Adrenal gland (tissue), 12 donors: ENCODE data around the gene CFAP65. TPM values are rescaled to one million over a fixed set of nuclear protein-coding genes. Genes with fewer than 3 reads are reported as not detected.

Experiments
- DNase-seq, 7 donors: peaks; one replicate each; pipeline ENCODE4 v3.0.0-alpha.2; 2019 to 2020
- H3K27ac ChIP-seq, 5 donors: fragments of 200-600 bp; sonication (generic) in 4 of 5; 1 replicate in 3 of 5; 2 replicates in 2 of 5; pipeline versions ENCODE4 v1.5.1 to v1.8.0; 2016 to 2020; ENCODE audit warnings: mild to moderate bottlenecking in 1 of 5
- H3K27me3 ChIP-seq: fragments of 200-600 bp; 2 replicates; pipeline ENCODE4 v1.8.0; 2021
- H3K36me3 ChIP-seq, 2 donors: fragments of 200-600 bp; replicated peaks in 1 of 2; 1 replicate in 1 of 2; 2 replicates in 1 of 2; pipeline versions ENCODE4 v1.5.1 to v1.8.0; 2018 to 2022
- H3K4me1 ChIP-seq, 2 donors: fragments of 200-600 bp; replicated peaks in 1 of 2; 1 replicate in 1 of 2; 2 replicates in 1 of 2; pipeline versions ENCODE4 v1.5.1 to v1.8.0; 2018 to 2021
- H3K4me3 ChIP-seq, 4 donors: fragments of 200-600 bp; sonication (generic) in 3 of 4; one replicate each; pipeline ENCODE4 v1.5.1; 2016 to 2018
- H3K9me3 ChIP-seq, 3 donors: fragments of 200-600 bp; sonication (generic) in 1 of 3; replicated peaks in 1 of 3; 1 replicate in 2 of 3; 2 replicates in 1 of 3; pipeline versions ENCODE4 v1.5.1 to v1.8.0; 2016 to 2021
- POLR2A ChIP-seq, 2 donors: fragments of 450-650 bp; IDR thresholded peaks; one replicate each; pipeline ENCODE4 v1.6.1; 2017; ENCODE audit warnings: antibody characterized with exemption in 2 of 2, mild to moderate bottlenecking in 2 of 2, moderate library complexity in 1 of 2
- WGBS, 4 donors: extraction: QIAGEN DNeasy Blood & Tissue Kit in 2 of 4; methylation state at CpG; one replicate each; pipeline versions ENCODE4 v1.1.5 to v1.1.7; 2013 to 2017; 5-methylcytosine and 5-hydroxymethylcytosine counted together
- intact Hi-C, 2 donors: fragments of 100-400 bp; cut with DNase I; formaldehyde crosslinking; loops; one replicate each; pipeline versions ENCODE4 v1.14.1 to v1.15.0; 2022 to 2023
- polyA plus RNA-seq, 3 donors: library from polyadenylated mRNA; stranded (reverse); fragments of 200-250 nt in 2 of 3; fragments of 350-450 nt in 1 of 3; fragmentation: Illumina TruSeq in 1 of 3; extraction: RNeasy Lipid Tissue Mini Kit (QIAGEN cat#74804) in 1 of 3; gene quantifications; one replicate each; pipeline ENCODE4 v1.2.3, GENCODE V29; 2013 to 2014
- total RNA-seq, 9 donors: library from RNA; depleted of rRNA in 4 of 9; stranded (reverse); fragments of >200 nt in 4 of 9; fragments of 120-200 nt in 1 of 9; fragmentation: NEBNext Ultra II Directional in 1 of 9; extraction: Animal tissue kit (Norgen Biotek cat#: 25700) in 1 of 9; gene quantifications; one replicate each; pipeline versions ENCODE4 v1.1.0 to v1.2.4, GENCODE V29; 2013 to 2023
- TF ChIP-seq, protein P1 (sequence below), 6 experiments: fragments of 450-650 bp in 4 of 6; fragments of 200-600 bp in 2 of 6; sonication (generic) in 1 of 6; IDR thresholded peaks; 1 replicate in 5 of 6; 2 replicates in 1 of 6; pipeline versions ENCODE4 v1.5.1 to v1.8.0; 2016 to 2021; ENCODE audit warnings: antibody characterized with exemption in 6 of 6, mild to moderate bottlenecking in 2 of 6, moderate library complexity in 1 of 6
- donor health status: healthy with polysubstance abuse.
- donor health status: Bipolar disorder and iron deficiency.
- donor health status: DM: yes; HTN: yes; CAD: no.
- donor health status: DM: no; HTN: no; CAD: no.
- donor health status: DM: no; HTN: no; CAD: no.
- donor health status: DM: yes; HTN: yes; CAD: no.

Gene CFAP65
- total and polyA plus RNA-seq, 12 donors, result 0.04 to 0.16 (median 0.06) TPM; not detected in 7

- no peaks in the 10 kb centered on the region for H3K36me3 ChIP-seq
- H3K4me3 ChIP-seq, result no peak overlapping the region
- intact Hi-C loops, result no loop called here
- no peak for DNase-seq
- H3K27me3 ChIP-seq, result peaks cover 63% of the 10 kb centered on the region
- H3K27ac ChIP-seq, result peak overlapping the region in 1 of 5 donors; percentile 12
- no peaks in the 10 kb centered on the region for H3K9me3 ChIP-seq
- 7 to 12% (median 8%) methylated on average over 26 of the region's 26 CpGs for WGBS, 4 donors
- peaks cover 16% of the 10 kb centered on the region in 2 donors for H3K4me1 ChIP-seq
- TF ChIP-seq POLR2A (IDR thresholded peaks at IDR 0.05), result no peak
- TF ChIP-seq, protein P1, sequence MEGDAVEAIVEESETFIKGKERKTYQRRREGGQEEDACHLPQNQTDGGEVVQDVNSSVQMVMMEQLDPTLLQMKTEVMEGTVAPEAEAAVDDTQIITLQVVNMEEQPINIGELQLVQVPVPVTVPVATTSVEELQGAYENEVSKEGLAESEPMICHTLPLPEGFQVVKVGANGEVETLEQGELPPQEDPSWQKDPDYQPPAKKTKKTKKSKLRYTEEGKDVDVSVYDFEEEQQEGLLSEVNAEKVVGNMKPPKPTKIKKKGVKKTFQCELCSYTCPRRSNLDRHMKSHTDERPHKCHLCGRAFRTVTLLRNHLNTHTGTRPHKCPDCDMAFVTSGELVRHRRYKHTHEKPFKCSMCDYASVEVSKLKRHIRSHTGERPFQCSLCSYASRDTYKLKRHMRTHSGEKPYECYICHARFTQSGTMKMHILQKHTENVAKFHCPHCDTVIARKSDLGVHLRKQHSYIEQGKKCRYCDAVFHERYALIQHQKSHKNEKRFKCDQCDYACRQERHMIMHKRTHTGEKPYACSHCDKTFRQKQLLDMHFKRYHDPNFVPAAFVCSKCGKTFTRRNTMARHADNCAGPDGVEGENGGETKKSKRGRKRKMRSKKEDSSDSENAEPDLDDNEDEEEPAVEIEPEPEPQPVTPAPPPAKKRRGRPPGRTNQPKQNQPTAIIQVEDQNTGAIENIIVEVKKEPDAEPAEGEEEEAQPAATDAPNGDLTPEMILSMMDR (IDR thresholded peaks at IDR 0.05), result no peak
Observed at GRCh38 chr2:218980735-218981389, 60.5 kb downstream of the CFAP65 start.

DNA sequence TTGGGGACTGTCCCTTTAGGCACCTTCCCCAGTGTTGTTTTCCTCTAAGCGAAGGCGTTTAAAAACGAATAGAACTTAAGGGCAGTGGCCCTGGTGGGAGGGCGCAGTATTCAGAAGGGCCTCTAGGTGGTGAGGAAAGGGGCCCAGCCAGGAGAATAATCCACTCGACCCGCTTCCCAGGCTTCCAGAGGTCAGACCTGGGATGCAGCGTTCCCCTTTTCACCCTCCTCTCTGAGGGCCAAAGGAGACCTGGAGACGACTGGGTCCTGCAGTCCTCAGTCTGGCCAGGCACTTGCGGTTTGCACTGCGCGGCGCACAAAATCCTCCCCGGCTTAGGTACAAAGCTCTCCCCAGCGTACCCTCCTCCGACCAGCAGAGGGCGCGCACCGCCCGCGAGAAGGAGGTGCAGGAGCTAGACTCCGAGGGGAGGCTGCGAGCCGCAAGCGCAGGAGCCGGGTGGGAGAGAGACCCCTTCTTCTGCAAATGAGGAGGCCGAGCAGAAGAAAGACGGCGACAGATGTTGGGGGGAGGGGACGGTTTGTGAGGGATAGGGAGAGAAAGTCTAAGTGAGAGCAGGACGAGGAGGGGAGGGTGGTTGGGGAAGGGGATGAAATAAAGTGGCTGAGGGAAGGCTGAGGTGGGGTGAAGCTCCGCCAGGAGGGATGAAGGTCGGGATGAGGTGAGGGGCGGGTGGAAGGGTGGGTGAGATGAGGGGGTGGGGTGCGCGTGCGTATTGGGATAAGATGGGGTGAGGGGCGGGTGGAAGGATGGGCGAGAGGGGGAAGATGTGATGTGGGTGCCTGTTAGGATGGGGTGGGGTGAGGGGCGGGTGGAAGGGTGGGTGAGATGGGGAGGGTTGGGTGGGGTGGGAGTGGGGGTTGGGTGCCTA, 61.2 kb downstream of the CFAP65 start:
- H3K36me3 ChIP-seq, result no peaks in the 10 kb centered on the region
- intact Hi-C loops, result no loop called here
- no peaks in the 10 kb centered on the region for H3K9me3 ChIP-seq
- no peak overlapping the region for H3K27ac ChIP-seq
- H3K4me1 ChIP-seq, result peaks cover 16% of the 10 kb centered on the region in 2 donors
- H3K27me3 ChIP-seq, result peaks cover 56% of the 10 kb centered on the region
- WGBS, 4 donors, result 2 to 4% (median 3%) methylated on average over 4 to 39 of the region's 39 CpGs
- peak; percentile 79 to 93 (median 86) for DNase-seq
- TF ChIP-seq, protein P1 (IDR thresholded peaks at IDR 0.05), result peak; percentile 82 to 96 (median 89)
- TF ChIP-seq POLR2A (IDR thresholded peaks at IDR 0.05), result no peak
- H3K4me3 ChIP-seq, result no peak overlapping the region

DNA sequence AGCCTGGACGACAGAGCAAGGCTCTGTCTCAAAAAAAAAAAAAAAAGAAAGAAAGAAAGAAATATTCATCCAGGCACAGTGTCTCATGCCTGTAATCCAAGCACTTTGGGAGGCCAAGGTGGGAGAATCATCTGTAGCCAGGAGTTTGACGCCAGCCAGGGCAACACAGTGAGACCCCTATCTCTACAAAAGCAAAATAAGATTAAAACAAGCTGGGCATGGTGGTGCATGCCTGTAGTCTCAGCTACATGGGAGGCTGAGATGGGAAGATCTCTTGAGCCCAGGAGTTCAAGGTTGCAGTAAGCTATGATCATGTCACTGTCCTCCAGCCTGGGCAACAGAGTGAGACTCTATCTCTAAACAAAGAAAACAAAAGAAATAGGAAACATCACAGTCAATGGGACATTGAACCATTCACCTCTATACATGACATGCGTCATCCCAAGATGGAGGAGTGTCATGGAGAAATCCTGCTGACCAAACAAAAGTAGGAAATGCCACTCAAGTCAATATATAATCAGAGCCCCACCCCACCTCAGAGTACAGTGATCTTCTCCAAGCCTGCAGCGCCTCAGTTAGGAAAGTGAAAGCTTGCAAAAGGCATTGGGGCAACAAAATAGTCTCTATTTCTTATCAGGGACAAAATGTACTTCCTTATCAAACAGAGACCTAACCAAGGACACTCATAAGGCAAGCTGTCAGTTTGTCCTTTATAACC, 66.1 kb downstream of the CFAP65 start:
- WGBS, 4 donors, result 62 to 71% (median 66%) methylated on average over 4 of the region's 4 CpGs
- Histone ChIP-seq H3K36me3 (no peaks in the 10 kb centered on the region), H3K27ac (no peak overlapping the region), H3K4me1 (peaks cover 0 to 5% of the 10 kb centered on the region in 2 donors), H3K4me3 (no peak overlapping the region), H3K9me3 (no peaks in the 10 kb centered on the region), H3K27me3 (peaks cover 32% of the 10 kb centered on the region)
- intact Hi-C loops, result no loop called here
- TF ChIP-seq, protein P1 (IDR thresholded peaks at IDR 0.05), result no peak
- TF ChIP-seq POLR2A (IDR thresholded peaks at IDR 0.05), result no peak
- no peak for DNase-seq

DNA sequence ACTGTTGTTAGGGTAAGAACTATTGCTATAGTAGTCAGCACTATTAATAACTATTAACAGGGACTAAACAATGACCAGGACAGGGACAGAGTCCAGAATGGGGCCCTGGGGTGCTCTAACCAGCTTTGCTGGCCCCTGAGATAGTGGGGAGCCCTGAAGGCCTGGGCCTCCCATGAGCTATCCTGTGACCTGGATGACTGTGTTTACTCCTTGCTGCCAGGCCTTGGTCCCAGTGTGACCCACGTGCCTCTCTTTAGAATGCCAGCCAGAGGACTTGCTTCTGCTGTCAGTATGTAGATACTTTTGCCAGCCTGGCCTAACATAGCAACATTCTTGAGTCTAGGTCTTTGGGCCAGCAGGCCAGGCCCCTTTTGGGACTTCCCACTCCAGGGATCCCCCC, 70.4 kb downstream of the CFAP65 start:
- H3K27ac ChIP-seq, result no peak overlapping the region
- H3K4me1 ChIP-seq, result no peaks in the 10 kb centered on the region
- TF ChIP-seq POLR2A (IDR thresholded peaks at IDR 0.05), result no peak
- TF ChIP-seq, protein P1 (IDR thresholded peaks at IDR 0.05), result no peak
- intact Hi-C loops, result no loop called here
- no peaks in the 10 kb centered on the region for H3K9me3 ChIP-seq
- WGBS, 4 donors, result 14 to 38% methylated on average over 1 of the region's 1 CpG; no CpG with 5 or more reads in 2 of the 4 donors
- no peaks in the 10 kb centered on the region for H3K36me3 ChIP-seq
- no peak for DNase-seq
- H3K4me3 ChIP-seq, result no peak overlapping the region
- peaks cover 25% of the 10 kb centered on the region for H3K27me3 ChIP-seq
